Osteocyte (in vitro differentiated cells): ENCODE results near the gene SH3PXD2A. TPM values are rescaled to one million over a fixed set of nuclear protein-coding genes. Genes with fewer than 3 reads are reported as not detected.

Experiments used
- DNase-seq: peaks from one replicate; pipeline ENCODE4 v3.0.0; 2021; ENCODE audit warnings: mixed read lengths; ENCODE audit not compliant: unreplicated experiment; ENCODE audit errors: extremely low spot score
- H3K27ac Mint-ChIP-seq: one replicate; pipeline ENCODE4 v1.8.0; 2021; ENCODE audit warnings: mild to moderate bottlenecking, mixed read lengths; ENCODE audit not compliant: unreplicated experiment
- H3K27me3 Mint-ChIP-seq: one replicate; pipeline ENCODE4 v1.8.0; 2021; ENCODE audit warnings: mixed read lengths; ENCODE audit not compliant: unreplicated experiment
- H3K36me3 Mint-ChIP-seq: one replicate; pipeline ENCODE4 v1.8.0; 2021; ENCODE audit warnings: mixed read lengths; ENCODE audit not compliant: unreplicated experiment
- H3K4me1 Mint-ChIP-seq: one replicate; pipeline ENCODE4 v1.8.0; 2021; ENCODE audit warnings: mixed read lengths; ENCODE audit not compliant: unreplicated experiment
- H3K4me3 Mint-ChIP-seq: one replicate; pipeline ENCODE4 v1.8.0; 2021; ENCODE audit warnings: mild to moderate bottlenecking, moderate library complexity, mixed read lengths; ENCODE audit not compliant: unreplicated experiment
- H3K9me3 Mint-ChIP-seq: one replicate; pipeline ENCODE4 v1.8.0; 2021; ENCODE audit warnings: mixed read lengths; ENCODE audit not compliant: unreplicated experiment
- total RNA-seq: library from RNA; stranded (reverse); gene quantifications from 2 replicates; pipeline ENCODE4 v1.2.1, GENCODE V29; 2021
- TF ChIP-seq, protein P1 (sequence below): fragments of 200-600 bp; sonication (generic); IDR thresholded peaks from 2 replicates; pipeline ENCODE4 v1.5.0; 2021; ENCODE audit warnings: antibody characterized with exemption, mild to moderate bottlenecking, moderate library complexity

Gene SH3PXD2A
- total RNA-seq, 1 donor from 2014 or later, result 43.0 TPM

GRCh38 chr10:103554488-103555324 lies 300.7 kb downstream of the SH3PXD2A start:
- no peaks in the 10 kb centered on the region for H3K9me3 Mint-ChIP-seq
- peaks cover 9% of the 10 kb centered on the region for H3K4me1 Mint-ChIP-seq
- peak overlapping the region; percentile 72 for H3K4me3 Mint-ChIP-seq
- peaks cover 34% of the 10 kb centered on the region for H3K27me3 Mint-ChIP-seq
- H3K27ac Mint-ChIP-seq, result no peak overlapping the region
- TF ChIP-seq, protein P1, sequence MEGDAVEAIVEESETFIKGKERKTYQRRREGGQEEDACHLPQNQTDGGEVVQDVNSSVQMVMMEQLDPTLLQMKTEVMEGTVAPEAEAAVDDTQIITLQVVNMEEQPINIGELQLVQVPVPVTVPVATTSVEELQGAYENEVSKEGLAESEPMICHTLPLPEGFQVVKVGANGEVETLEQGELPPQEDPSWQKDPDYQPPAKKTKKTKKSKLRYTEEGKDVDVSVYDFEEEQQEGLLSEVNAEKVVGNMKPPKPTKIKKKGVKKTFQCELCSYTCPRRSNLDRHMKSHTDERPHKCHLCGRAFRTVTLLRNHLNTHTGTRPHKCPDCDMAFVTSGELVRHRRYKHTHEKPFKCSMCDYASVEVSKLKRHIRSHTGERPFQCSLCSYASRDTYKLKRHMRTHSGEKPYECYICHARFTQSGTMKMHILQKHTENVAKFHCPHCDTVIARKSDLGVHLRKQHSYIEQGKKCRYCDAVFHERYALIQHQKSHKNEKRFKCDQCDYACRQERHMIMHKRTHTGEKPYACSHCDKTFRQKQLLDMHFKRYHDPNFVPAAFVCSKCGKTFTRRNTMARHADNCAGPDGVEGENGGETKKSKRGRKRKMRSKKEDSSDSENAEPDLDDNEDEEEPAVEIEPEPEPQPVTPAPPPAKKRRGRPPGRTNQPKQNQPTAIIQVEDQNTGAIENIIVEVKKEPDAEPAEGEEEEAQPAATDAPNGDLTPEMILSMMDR, result no peak
- DNase-seq, result no peak
- H3K36me3 Mint-ChIP-seq, result no peaks in the 10 kb centered on the region

- Mint-ChIP-seq H3K27me3 (peaks cover 31% of the 10 kb centered on the region), H3K9me3 (no peaks in the 10 kb centered on the region), H3K36me3 (no peaks in the 10 kb centered on the region), H3K27ac (no peak overlapping the region), H3K4me1 (peaks cover 9% of the 10 kb centered on the region), H3K4me3 (peak overlapping the region; percentile 53)
- no peak for DNase-seq
- TF ChIP-seq, protein P1, result no peak
These were observed 301.5 kb downstream of the SH3PXD2A start for GRCh38 chr10:103553743-103554487.

- peaks cover 26% of the 10 kb centered on the region for H3K27me3 Mint-ChIP-seq
- H3K36me3 Mint-ChIP-seq, result no peaks in the 10 kb centered on the region
- DNase-seq, result no peak
- TF ChIP-seq, protein P1, result no peak
- H3K9me3 Mint-ChIP-seq, result no peaks in the 10 kb centered on the region
- H3K4me1 Mint-ChIP-seq, result peaks cover 9% of the 10 kb centered on the region
- no peak overlapping the region for H3K4me3 Mint-ChIP-seq
- no peak overlapping the region for H3K27ac Mint-ChIP-seq
These were observed 302.3 kb downstream of the SH3PXD2A start for GRCh38 chr10:103552856-103553742.

DNA sequence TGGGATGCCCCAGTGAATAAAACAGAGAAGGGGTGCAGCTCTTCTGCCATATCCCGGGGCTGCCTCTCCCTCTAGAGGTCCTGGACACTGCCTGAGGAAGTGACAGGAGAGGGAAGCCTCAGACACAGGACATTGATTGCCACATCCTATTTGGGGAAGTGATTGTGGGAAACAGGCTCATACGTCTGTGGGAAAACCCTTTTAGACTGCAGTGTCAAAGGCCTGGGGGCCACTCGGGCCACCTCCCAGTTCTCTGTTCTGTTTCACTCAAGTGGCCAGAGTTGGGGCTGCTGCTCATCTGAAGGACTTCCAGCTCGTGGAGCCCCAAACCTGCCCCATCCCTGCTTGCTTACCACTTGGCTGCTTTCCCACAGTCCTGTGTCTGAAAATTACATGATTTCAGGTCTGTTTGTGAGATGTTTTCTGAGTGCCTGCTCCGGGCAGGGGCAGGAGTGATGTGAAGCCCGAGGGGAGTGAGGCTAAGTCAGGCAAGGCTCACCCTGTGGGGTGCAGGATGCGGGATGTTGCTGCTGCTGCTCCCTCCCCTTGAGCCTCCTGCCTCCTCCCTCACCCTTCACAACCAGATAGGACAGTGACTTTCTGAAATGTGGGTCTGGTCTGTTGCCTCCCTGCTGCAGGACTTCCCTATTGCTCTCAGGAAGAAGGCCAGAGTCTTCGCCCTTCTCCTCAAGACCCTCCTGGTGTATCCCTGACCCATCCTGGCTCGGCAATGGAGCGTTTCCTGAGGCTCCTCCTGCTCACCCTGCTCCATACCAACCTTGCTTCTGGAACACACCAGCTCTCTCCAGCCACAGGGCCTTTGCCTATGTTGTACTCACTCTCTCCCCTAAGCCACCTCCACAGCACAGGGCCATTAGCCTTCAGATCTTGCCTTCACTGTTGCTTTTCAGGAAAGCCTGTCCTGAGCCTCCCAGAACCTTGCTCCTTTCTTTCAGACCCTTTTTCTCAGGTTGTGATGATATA lies 303.5 kb downstream of the SH3PXD2A start:
- no peak overlapping the region for H3K4me3 Mint-ChIP-seq
- no peaks in the 10 kb centered on the region for H3K36me3 Mint-ChIP-seq
- DNase-seq, result no peak
- no peaks in the 10 kb centered on the region for H3K9me3 Mint-ChIP-seq
- TF ChIP-seq, protein P1, result no peak
- no peak overlapping the region for H3K27ac Mint-ChIP-seq
- peaks cover 22% of the 10 kb centered on the region for H3K27me3 Mint-ChIP-seq
- peaks cover 9% of the 10 kb centered on the region for H3K4me1 Mint-ChIP-seq
